Measurements from ENCODE around the gene TAF10. TPM values are rescaled to one million over a fixed set of nuclear protein-coding genes. Genes with fewer than 3 reads are reported as not detected.

Gene TAF10
- total RNA-seq, 1 donor from 2014 or later = 124 TPM

DNA sequence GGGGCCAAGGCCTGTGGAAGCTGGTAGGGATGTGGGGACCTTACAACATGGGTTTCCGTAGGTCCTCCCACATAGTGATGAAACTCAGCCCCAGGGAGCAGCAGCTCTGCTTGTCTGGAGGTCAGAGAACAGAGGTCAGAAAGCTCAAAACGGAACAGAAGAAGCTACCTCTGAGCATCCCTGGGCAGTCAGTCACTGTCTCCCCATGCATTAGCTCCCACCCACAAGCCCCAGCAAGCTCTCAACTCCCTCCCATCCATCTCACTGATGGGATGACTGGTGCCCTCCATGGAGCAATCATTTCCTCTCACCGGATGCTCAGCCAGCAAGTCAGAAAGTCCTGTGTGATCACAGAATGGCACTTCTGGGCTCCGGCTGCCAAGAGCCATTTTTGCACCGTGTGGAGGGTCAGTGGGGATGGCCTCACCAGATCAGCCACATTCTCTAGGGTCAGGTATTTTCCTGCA is 5.3 kb upstream of the TAF10 start:
- TF ChIP-seq, protein P1, sequence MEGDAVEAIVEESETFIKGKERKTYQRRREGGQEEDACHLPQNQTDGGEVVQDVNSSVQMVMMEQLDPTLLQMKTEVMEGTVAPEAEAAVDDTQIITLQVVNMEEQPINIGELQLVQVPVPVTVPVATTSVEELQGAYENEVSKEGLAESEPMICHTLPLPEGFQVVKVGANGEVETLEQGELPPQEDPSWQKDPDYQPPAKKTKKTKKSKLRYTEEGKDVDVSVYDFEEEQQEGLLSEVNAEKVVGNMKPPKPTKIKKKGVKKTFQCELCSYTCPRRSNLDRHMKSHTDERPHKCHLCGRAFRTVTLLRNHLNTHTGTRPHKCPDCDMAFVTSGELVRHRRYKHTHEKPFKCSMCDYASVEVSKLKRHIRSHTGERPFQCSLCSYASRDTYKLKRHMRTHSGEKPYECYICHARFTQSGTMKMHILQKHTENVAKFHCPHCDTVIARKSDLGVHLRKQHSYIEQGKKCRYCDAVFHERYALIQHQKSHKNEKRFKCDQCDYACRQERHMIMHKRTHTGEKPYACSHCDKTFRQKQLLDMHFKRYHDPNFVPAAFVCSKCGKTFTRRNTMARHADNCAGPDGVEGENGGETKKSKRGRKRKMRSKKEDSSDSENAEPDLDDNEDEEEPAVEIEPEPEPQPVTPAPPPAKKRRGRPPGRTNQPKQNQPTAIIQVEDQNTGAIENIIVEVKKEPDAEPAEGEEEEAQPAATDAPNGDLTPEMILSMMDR (IDR thresholded peaks at IDR 0.05; ENCODE audit: partially characterized antibody, unreplicated experiment) = no peak
- H3K27me3 Mint-ChIP-seq (ENCODE audit: unreplicated experiment) = peaks cover 2% of the 10 kb centered on the region
- no peak overlapping the region for H3K4me3 Mint-ChIP-seq (ENCODE audit: unreplicated experiment)
- no peaks in the 10 kb centered on the region for H3K9me3 Mint-ChIP-seq (ENCODE audit: unreplicated experiment)
- H3K36me3 Mint-ChIP-seq (ENCODE audit: unreplicated experiment) = no peaks in the 10 kb centered on the region
- DNase-seq = no peak
- no peaks in the 10 kb centered on the region for H3K4me1 Mint-ChIP-seq (ENCODE audit: low read depth, unreplicated experiment)
- no peak overlapping the region for H3K27ac Mint-ChIP-seq (ENCODE audit: unreplicated experiment)

GRCh38 chr11:6616596-6617250 is 4.7 kb upstream of the TAF10 start:
- Mint-ChIP-seq H3K27me3 (ENCODE audit: unreplicated experiment) (peaks cover 2% of the 10 kb centered on the region), H3K27ac (ENCODE audit: unreplicated experiment) (no peak overlapping the region), H3K9me3 (ENCODE audit: unreplicated experiment) (no peaks in the 10 kb centered on the region), H3K4me1 (ENCODE audit: low read depth, unreplicated experiment) (no peaks in the 10 kb centered on the region), H3K4me3 (ENCODE audit: unreplicated experiment) (no peak overlapping the region), H3K36me3 (ENCODE audit: unreplicated experiment) (no peaks in the 10 kb centered on the region)
- TF ChIP-seq, protein P1 (IDR thresholded peaks at IDR 0.05; ENCODE audit: partially characterized antibody, unreplicated experiment) = no peak
- no peak for DNase-seq

- H3K27ac Mint-ChIP-seq (ENCODE audit: unreplicated experiment) = no peak overlapping the region
- H3K27me3 Mint-ChIP-seq (ENCODE audit: unreplicated experiment) = peaks cover 7% of the 10 kb centered on the region
- H3K9me3 Mint-ChIP-seq (ENCODE audit: unreplicated experiment) = peaks cover 4% of the 10 kb centered on the region
- DNase-seq = no peak
- TF ChIP-seq, protein P1 (IDR thresholded peaks at IDR 0.05; ENCODE audit: partially characterized antibody, unreplicated experiment) = no peak
- H3K36me3 Mint-ChIP-seq (ENCODE audit: unreplicated experiment) = no peaks in the 10 kb centered on the region
- H3K4me3 Mint-ChIP-seq (ENCODE audit: unreplicated experiment) = no peak overlapping the region
- H3K4me1 Mint-ChIP-seq (ENCODE audit: low read depth, unreplicated experiment) = no peaks in the 10 kb centered on the region
Measured at GRCh38 chr11:6615882-6616585, 4.0 kb upstream of the TAF10 start.

DNA sequence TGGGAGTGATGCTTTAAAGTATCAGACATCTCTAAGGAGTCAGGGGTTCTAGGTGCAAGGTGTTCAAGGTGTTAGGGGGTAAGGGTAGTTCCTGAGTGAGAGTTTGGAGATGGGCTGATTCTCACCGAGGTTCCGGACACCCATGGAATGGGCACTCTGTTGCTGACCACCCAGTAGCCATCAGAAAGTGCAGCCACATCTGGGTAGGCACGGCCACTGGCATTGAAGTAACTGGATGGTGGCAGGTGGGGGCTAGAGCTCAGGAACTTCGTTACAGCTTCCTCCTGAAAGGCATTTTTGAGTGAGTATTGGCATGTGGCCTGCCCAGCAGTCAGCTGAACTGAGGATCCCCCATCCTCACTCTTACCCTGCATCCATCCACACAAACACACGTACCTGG is 3.0 kb upstream of the TAF10 start:
- peaks cover 8% of the 10 kb centered on the region for H3K27me3 Mint-ChIP-seq (ENCODE audit: unreplicated experiment)
- no peak for DNase-seq
- TF ChIP-seq, protein P1 (IDR thresholded peaks at IDR 0.05; ENCODE audit: partially characterized antibody, unreplicated experiment) = no peak
- no peak overlapping the region for H3K27ac Mint-ChIP-seq (ENCODE audit: unreplicated experiment)
- H3K9me3 Mint-ChIP-seq (ENCODE audit: unreplicated experiment) = peaks cover 4% of the 10 kb centered on the region
- no peaks in the 10 kb centered on the region for H3K36me3 Mint-ChIP-seq (ENCODE audit: unreplicated experiment)
- no peak overlapping the region for H3K4me3 Mint-ChIP-seq (ENCODE audit: unreplicated experiment)
- no peaks in the 10 kb centered on the region for H3K4me1 Mint-ChIP-seq (ENCODE audit: low read depth, unreplicated experiment)

- no peak overlapping the region for H3K27ac Mint-ChIP-seq (ENCODE audit: unreplicated experiment)
- no peak for DNase-seq
- peaks cover 9% of the 10 kb centered on the region for H3K27me3 Mint-ChIP-seq (ENCODE audit: unreplicated experiment)
- H3K36me3 Mint-ChIP-seq (ENCODE audit: unreplicated experiment) = no peaks in the 10 kb centered on the region
- H3K4me3 Mint-ChIP-seq (ENCODE audit: unreplicated experiment) = no peak overlapping the region
- no peaks in the 10 kb centered on the region for H3K4me1 Mint-ChIP-seq (ENCODE audit: low read depth, unreplicated experiment)
- peaks cover 4% of the 10 kb centered on the region for H3K9me3 Mint-ChIP-seq (ENCODE audit: unreplicated experiment)
- TF ChIP-seq, protein P1 (IDR thresholded peaks at IDR 0.05; ENCODE audit: partially characterized antibody, unreplicated experiment) = no peak
Measured at GRCh38 chr11:6614446-6614845, 2.4 kb upstream of the TAF10 start.

Data from glutamatergic neuron (in vitro differentiated cells).